LNCaP clone FGC (cell line): Measurements from ENCODE around the gene PLXNA4.

Source experiments
- DNase-seq: peaks from one replicate; pipeline ENCODE4 v3.0.0-alpha.2; 2011; ENCODE audit warnings: low read depth
- H3K4me3 ChIP-seq: 2 replicates; pipeline ENCODE4 v1.5.1; 2011; ENCODE audit warnings: mild to moderate bottlenecking, low read depth, low read length, control low read depth
- TF ChIP-seq, protein P1 (sequence below): IDR thresholded peaks from 2 replicates; pipeline ENCODE4 v1.5.1; 2012; ENCODE audit warnings: mild to moderate bottlenecking; ENCODE audit not compliant: control insufficient read depth, insufficient read depth; ENCODE audit errors: extremely low read depth

The PLXNA4 gene

GRCh38 chr7:132193898-132194297 lies 382.4 kb downstream of the PLXNA4 start:
- TF ChIP-seq, protein P1, sequence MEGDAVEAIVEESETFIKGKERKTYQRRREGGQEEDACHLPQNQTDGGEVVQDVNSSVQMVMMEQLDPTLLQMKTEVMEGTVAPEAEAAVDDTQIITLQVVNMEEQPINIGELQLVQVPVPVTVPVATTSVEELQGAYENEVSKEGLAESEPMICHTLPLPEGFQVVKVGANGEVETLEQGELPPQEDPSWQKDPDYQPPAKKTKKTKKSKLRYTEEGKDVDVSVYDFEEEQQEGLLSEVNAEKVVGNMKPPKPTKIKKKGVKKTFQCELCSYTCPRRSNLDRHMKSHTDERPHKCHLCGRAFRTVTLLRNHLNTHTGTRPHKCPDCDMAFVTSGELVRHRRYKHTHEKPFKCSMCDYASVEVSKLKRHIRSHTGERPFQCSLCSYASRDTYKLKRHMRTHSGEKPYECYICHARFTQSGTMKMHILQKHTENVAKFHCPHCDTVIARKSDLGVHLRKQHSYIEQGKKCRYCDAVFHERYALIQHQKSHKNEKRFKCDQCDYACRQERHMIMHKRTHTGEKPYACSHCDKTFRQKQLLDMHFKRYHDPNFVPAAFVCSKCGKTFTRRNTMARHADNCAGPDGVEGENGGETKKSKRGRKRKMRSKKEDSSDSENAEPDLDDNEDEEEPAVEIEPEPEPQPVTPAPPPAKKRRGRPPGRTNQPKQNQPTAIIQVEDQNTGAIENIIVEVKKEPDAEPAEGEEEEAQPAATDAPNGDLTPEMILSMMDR = no peak
- H3K4me3 ChIP-seq = no peak overlapping the region
- DNase-seq = no peak

DNA sequence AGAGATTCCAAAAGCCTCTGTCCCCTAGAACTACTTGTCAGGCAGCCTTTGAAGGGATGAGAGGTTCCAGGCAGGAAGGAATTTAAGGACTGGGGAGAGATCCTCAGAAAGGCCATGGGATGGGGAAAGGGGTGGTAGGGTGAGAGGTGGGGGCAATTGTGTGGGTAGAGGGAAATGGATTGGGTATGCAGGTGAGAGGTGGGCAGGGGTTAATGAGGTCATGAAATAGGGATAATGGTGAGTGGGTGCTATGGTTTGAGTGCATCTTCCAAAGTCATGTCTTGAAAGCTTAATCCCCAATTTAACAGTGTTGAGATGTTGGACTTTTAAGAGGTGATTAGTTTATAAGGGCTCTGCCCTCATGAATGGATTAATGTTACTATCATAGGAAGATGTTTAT lies 383.5 kb downstream of the PLXNA4 start:
- TF ChIP-seq, protein P1 = no peak
- DNase-seq = no peak
- no peak overlapping the region for H3K4me3 ChIP-seq

DNA sequence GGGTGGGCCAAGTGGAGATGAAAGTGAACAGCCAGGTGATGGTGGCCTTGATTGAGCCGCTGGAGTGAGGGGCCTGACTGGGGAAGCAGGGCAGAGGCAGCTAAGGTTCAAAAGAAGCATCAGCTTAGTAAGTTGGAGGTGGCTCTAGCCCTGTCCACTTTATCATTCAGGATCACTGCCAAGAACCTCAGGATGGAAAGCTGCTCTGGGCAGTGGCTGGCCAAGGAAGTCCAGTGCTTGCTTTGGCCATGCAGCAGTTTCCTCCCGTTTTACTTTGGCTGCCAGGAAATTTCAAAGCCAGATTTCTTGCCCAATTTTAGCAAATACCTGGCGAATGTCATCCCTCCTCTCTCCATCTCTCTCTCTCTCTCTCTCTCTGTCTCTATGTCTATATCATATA lies 384.9 kb downstream of the PLXNA4 start:
- TF ChIP-seq, protein P1 = no peak
- no peak overlapping the region for H3K4me3 ChIP-seq
- peak; percentile 13 for DNase-seq

DNA sequence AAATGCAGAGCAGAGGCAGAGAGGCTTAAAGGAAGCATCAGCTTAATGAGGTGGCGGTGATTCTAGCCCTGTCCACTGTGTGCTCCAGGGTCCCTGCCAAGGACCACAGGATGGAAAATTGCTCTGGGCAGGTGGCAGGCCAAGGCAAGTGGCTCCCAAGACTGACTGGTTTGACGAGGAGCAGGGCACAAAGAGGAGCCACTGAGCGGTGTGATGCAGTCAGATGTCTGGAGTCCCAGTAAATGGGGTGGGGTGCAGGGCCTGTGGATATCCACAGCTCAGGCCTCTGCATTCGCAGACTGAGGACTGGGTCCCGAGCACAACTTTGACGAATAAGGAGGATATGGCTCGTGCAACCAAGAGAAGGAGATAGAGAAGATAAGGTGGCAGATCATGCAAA lies 385.6 kb downstream of the PLXNA4 start:
- DNase-seq = no peak
- no peak overlapping the region for H3K4me3 ChIP-seq
- TF ChIP-seq, protein P1 = no peak

DNA sequence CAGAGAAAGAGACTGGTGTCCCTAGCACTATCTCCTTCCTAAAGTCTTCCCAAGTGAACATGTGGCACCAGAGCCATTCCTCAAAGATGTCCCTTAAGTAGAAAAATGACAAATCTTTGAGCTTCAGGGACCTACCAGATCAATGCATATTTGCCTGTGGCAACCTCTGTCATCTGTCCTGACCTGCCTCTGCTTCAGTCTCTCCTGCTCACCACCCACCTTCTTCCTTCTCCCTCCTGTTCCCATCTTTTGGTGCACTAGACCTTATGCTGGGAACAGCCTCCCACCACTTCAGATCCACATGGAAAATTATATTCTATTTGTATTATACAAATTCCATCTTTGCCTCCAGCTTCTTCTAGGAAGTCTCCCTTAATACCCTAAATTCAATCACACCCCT lies 386.4 kb downstream of the PLXNA4 start:
- TF ChIP-seq, protein P1 = no peak
- no peak for DNase-seq
- H3K4me3 ChIP-seq = no peak overlapping the region

GRCh38 chr7:132187869-132188789 lies 388.1 kb downstream of the PLXNA4 start:
- no peak overlapping the region for H3K4me3 ChIP-seq
- no peak for DNase-seq
- TF ChIP-seq, protein P1 = no peak
